Measurements from ENCODE around the gene AMZ1. TPM values are rescaled to one million over a fixed set of nuclear protein-coding genes. Genes with fewer than 3 reads are reported as not detected.
A peak's percentile ranks its signal among the peaks of the same experiment; 100 is the strongest.
"Not testable (repeated sequence)": the region's sequence is repeated elsewhere in the genome, so short reads cannot be mapped to it uniquely, and the experiment has no call there.

Gene AMZ1
- total RNA-seq, 1 donor from 2014 or later, result 0.35 TPM

GRCh38 chr7:2727206-2727605 lies 39.2 kb downstream of the AMZ1 start:
- not testable (repeated sequence) for DNase-seq (ENCODE audit: low spot score)

GRCh38 chr7:2728316-2729030 lies 40.5 kb downstream of the AMZ1 start:
- no peak for DNase-seq (ENCODE audit: low spot score)

GRCh38 chr7:2729031-2729892 lies 41.3 kb downstream of the AMZ1 start:
- peak; percentile 38 for DNase-seq (ENCODE audit: low spot score)

- DNase-seq (ENCODE audit: low spot score), result peak; percentile 67
Observed at GRCh38 chr7:2729893-2730716, 42.1 kb downstream of the AMZ1 start.

- DNase-seq (ENCODE audit: low spot score), result no peak
Observed at GRCh38 chr7:2730846-2731770, 43.1 kb downstream of the AMZ1 start.

GRCh38 chr7:2732388-2732787 lies 44.4 kb downstream of the AMZ1 start:
- no peak for DNase-seq (ENCODE audit: low spot score)

- DNase-seq (ENCODE audit: low spot score), result peak; percentile 75
Observed at GRCh38 chr7:2732959-2733584, 45.1 kb downstream of the AMZ1 start.

GRCh38 chr7:2734084-2734686 lies 46.2 kb downstream of the AMZ1 start:
- DNase-seq (ENCODE audit: low spot score), result no peak

- DNase-seq (ENCODE audit: low spot score), result no peak
Observed at GRCh38 chr7:2734751-2735571, 47.0 kb downstream of the AMZ1 start.

GRCh38 chr7:2735744-2736143 lies 47.7 kb downstream of the AMZ1 start:
- DNase-seq (ENCODE audit: low spot score), result no peak

GRCh38 chr7:2736411-2736914 lies 48.5 kb downstream of the AMZ1 start:
- DNase-seq (ENCODE audit: low spot score), result no peak

GRCh38 chr7:2737005-2737743 lies 49.2 kb downstream of the AMZ1 start:
- DNase-seq (ENCODE audit: low spot score), result not testable (repeated sequence)

- DNase-seq (ENCODE audit: low spot score), result peak; percentile 65
Observed at GRCh38 chr7:2737771-2738540, 50.0 kb downstream of the AMZ1 start.

GRCh38 chr7:2738766-2739549 lies 51.0 kb downstream of the AMZ1 start:
- no peak for DNase-seq (ENCODE audit: low spot score)

- not testable (repeated sequence) for DNase-seq (ENCODE audit: low spot score)
Observed at GRCh38 chr7:2743523-2744185, 55.7 kb downstream of the AMZ1 start.

GRCh38 chr7:2748684-2749083 lies 60.7 kb downstream of the AMZ1 start:
- not testable (repeated sequence) for DNase-seq (ENCODE audit: low spot score)

Data from mucosa of gallbladder (tissue), 1 donor.